DMS79 (cell line): ENCODE results near the gene ALPP.
"Not testable (repeated sequence)": the region's sequence is repeated elsewhere in the genome, so short reads cannot be mapped to it uniquely, and the experiment has no call there.

Source experiments
- DNase-seq: peaks from one replicate; lab custom pipeline; 2025; lab: John Stamatoyannopoulos, UW

Gene ALPP

GRCh38 chr2:232381204-232382031 is 2.9 kb downstream of the ALPP start:
- DNase-seq: not testable (repeated sequence)

DNA sequence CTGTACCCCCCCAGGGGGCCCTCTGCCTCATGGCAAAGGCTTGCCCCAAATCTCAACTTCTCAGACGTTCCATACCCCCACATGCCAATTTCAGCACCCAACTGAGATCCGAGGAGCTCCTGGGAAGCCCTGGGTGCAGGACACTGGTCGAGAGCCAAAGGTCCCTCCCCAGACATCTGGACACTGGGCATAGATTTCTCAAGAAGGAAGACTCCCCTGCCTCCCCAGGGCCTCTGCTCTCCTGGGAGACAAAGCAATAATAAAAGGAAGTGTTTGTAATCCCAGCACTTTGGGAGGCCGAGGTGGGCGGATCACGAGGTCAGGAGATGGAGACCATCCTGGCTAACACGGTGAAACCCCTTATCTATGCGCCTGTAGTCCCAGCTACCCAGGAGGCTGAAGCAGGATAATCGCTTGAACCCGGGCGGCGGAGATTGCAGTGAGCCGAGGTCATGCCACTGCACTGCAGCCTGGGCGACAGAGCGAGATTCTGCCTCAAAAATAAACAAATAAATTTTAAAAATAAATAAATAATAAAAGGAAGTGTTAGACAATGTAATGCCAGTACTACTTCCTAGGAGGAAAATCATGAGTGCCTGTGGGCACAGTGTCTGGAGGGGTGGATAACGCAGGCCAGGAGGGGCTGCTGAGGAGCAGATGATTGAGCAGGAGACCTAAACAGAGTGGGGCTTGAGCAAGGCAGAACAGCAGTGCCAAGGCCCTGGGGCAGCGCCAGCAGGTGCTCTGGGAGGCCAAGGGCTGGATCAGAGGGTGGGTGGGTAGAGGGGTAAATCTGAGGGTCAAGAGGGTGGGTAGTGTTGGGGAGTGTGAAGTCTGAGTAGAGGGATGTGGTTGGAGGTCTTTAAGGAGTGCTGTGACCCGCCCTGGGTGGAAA is 4.0 kb downstream of the ALPP start:
- DNase-seq: no peak

GRCh38 chr2:232384466-232384865 is 5.9 kb downstream of the ALPP start:
- no peak for DNase-seq

DNA sequence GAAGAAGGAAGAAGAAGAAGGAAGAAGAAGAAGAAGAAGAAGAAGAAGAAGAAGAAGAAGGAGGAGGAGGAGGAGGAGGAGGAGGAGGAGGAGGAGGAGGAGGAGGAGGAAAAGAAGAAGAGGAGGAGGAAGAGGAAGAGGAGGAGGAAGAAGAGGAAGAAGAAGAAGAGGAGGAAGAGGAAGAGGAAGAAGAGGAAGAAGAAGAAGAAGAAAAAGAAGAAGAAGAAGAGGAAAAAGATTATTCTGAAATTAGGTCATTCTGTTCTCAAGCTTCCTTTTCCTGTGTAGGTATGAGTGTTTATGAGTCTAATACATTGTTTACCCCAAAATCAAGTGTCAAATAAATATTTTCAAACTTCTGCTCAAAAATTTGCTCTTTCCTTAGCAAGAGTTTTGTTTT is 6.5 kb downstream of the ALPP start:
- not testable (repeated sequence) for DNase-seq

DNA sequence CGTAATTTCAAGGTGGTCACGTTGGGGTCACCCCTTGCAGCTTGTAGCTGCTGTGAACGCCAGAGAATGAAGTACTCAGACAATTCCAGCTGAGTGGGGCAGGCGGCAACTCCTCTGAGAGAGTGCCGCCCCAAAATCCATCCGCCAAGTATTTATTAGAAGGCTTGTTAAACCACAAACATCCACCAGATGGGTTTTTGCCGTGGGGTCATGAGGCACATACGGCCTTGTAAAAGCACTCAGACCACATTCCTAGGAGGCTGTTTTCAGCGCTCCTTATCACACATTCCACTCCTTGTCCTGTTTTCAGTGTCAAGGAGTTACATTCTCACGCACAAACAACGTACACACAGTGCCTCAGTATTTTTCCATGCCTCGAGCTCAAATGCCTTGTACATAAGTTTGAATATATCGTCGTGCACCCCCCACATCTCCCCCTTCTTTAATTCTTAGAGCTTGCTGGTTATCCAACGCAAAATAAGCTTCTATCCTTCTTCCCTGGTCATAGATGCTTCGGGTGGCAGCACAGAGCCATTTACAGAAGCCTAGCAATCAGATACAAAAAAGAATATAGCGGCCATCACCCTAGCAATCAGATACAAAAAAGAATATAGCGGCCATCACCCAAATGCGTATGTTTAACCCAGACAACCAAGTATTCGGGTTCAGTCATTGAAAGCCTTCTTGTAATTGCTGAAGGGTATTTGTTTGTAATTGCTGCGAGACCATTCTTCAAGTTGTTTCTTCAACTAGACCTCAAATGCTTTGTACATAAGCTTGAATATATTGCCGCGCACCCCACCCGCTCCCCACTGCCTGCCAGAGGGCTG is 7.3 kb downstream of the ALPP start:
- no peak for DNase-seq

GRCh38 chr2:232386490-232386739 is 7.9 kb downstream of the ALPP start:
- no peak for DNase-seq

- DNase-seq: no peak
Measured at GRCh38 chr2:232386740-232387450, 8.3 kb downstream of the ALPP start.

- DNase-seq: no peak
Measured at GRCh38 chr2:232387451-232388171, 9.1 kb downstream of the ALPP start.

DNA sequence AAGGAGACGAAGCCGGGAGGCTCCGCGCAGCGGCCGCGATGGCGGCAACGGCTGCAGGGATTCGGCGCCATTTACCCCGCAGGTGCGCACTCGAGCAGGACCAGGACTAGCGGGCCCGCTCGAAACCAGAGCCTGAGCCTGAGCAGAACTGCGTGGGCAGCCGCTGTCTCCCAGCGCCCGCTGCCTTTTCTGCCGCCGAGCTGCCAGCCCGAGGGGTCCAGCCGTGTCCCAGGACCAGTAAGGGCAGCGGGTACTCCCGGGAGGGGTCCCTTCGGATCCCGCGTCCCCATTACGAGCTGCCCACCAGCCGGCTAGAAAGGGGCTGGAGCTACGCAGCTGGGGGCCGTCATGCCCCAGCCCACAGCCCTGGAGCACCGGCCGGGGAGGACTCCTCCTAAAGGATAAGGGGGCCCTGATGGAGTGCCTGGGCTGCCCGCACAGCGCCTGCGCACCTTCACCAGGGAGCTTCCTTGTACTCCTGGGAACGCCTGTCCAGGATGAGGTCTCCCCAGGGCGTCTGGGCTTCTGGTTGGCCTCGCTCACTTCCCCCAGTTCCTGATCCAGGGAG is 9.9 kb downstream of the ALPP start:
- no peak for DNase-seq

- no peak for DNase-seq
Measured at GRCh38 chr2:232389327-232389726, 10.8 kb downstream of the ALPP start.

DNA sequence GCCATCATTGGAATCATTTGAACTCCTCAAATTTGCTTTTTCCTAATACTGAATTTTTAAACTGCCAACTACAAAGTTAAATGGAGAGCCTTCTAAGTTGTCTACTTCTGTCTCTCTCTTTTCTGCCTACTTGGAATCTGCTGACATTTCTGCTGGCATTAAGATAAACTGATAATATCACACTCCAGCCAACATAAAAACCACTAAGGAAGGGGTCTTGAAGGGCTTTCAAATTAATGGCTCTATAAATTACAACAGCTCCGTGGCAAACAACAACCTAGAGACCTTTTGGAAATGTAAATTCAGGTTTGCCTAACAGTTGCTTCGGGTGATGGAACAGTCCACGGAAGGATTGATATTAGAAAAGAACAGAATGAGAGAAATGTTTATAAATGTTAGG is 12.1 kb downstream of the ALPP start:
- DNase-seq: no peak

DNA sequence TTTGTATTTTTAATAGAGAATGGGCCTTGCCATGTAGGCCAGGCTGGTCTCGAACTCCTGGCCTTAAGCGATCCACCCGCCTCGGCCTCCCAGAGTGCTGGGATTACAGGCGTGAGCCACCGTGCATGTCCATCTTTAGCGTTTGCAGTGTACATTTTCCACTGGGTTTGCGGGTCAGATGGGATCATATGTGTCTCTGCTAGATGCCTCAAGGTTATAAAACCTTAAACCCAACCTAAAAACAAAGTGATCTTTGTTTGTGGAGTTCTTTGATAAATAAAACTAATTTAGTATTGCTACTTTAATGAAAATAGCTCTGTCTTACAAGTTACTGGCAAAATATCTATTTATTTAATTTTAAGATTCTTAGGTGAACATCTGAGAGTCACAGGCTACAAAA is 15.0 kb downstream of the ALPP start:
- DNase-seq: no peak

DNA sequence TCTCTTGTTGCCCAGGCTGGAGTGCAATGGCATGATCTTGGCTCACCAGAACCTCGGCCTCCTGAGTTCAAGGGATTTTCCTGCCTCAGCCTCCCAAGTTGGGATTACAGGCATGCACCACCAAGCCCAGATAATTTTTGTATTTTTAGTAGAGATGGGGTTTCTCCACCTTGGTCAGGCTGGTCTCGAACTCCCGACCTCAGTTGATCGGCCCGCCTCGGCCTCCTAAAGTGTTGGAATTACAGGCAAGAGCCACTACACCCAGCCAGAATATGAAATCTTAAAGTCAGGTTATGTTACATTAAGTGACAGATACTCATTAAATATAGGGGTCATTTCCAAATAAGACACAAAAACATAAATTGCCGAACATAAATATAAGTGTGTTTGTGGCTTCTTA is 15.9 kb downstream of the ALPP start:
- DNase-seq: not testable (repeated sequence)

- no peak for DNase-seq
Measured at GRCh38 chr2:232395586-232395985, 17.0 kb downstream of the ALPP start.

DNA sequence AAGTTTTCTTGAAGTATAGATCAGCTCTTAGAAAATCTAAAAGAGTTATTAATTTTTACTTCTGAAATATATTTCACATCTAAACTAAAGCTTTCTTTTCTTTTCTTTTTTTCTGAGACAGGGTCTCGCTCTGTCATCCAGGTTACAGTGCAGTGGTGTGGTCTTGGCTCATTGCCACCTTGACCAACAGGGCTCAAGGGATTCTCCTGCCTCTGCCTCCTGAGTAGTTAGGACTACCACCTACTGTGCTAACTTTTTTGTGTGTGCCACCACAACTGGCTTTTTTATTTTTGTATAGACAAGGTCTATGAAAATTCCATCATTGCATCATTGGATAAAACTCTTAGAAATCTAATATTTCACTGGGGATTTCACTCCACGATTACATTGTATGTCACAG is 18.1 kb downstream of the ALPP start:
- no peak for DNase-seq

DNA sequence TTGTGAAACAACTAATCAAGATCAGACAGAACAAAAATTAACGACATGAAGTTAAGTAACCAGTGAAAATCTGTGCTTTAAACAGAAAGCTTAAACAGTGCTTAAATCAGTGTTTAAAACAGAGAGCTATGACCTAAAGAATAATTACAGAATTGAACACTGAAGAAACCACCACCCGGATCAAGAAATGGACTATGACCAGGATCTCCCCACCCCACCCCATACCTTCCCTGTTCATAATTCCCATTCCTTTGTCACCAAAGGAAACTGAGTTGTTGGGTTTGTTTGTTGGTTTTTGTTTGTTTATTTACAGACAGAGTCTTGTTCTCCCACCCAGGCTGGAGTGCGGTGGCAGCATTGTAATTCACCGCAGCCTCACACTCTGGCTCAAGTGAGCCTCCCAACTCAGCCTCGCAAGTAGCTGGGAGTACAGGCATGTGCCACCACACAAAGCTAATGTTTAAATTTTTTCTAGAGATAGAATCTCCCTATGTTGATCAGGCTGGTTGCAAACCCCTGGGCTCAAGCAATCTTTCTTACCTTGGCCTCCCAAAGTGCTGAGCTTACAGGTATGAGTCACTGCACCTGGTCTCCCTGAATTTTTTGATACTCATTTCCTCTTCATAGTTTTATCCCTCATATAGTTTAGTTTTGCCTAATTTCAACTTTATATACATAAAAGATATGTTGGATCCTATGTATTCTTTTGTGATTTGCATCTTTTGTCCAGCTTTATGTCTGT is 19.9 kb downstream of the ALPP start:
- no peak for DNase-seq

DNA sequence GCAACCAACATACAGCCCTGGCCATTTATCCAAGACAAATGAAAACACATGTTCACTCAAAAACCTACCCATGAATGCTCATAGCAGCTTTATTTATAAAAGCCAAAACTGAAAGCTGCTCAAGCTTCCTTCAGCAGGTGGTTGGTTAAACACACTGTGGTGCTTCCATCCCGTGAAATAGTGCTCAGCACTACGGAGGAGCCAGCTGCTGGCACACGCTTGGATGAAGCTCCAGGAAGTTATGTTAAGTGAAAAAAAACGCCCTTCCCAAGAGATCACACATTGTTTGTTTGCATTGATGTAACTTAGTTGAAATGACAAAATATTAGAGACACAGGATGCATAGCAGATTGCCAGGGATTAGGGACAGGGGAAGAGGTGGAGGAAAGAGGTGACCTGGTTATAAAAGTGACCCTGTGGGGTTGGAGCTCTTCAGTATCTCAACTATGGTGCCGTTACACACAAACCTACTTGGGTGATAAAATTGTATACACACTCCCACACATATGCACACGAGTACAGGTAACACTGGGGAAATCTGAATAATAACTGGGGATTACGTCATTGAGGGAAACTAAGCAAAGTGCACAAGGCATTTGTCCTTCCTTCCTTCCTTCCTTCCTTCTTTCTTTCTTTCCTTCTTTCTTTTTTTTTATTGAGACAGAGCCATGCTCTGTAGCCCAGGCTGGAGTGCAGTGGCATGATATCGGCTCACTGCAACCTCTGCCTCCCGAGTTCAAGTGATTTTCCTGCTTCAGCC is 21.9 kb downstream of the ALPP start:
- DNase-seq: no peak

GRCh38 chr2:232402518-232402917 is 24.0 kb downstream of the ALPP start:
- no peak for DNase-seq

GRCh38 chr2:232405943-232406510 is 27.5 kb downstream of the ALPP start:
- no peak for DNase-seq
